Activated CD8-positive, alpha-beta memory T cell treated with anti-CD3 and anti-CD28 coated beads for 24 hours (primary cell): ENCODE measurements around the gene ADH5.
"Not testable (repeated sequence)": the region's sequence is repeated elsewhere in the genome, so short reads cannot be mapped to it uniquely, and the experiment has no call there.

Experiments used
- DNase-seq: peaks from one replicate; pipeline ENCODE4 v3.0.0-alpha.2; 2020

ADH5 gene

GRCh38 chr4:99028187-99028586 lies 60.4 kb downstream of the ADH5 start:
- DNase-seq: no peak

DNA sequence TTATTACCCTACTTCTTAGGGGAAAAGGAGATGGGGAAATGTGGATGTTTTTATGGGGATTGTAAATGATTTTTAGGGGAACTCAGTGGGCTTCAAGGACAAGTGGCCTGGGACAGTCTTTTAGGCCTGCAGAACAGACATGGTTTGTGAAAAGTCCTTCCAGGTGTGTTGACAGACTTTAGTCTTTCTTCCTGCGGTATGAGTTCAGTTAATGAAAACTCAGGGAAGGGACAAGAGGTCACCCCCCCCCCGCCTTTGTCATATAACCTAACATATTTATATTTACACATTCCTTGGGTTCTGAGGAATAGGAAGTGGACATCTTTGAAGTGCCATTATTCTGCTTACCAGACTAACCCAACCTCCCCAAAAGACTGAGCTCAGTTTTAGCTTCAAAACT lies 61.3 kb downstream of the ADH5 start:
- DNase-seq: no peak

- DNase-seq: no peak
These were observed 63.1 kb downstream of the ADH5 start for GRCh38 chr4:99025506-99025905.

DNA sequence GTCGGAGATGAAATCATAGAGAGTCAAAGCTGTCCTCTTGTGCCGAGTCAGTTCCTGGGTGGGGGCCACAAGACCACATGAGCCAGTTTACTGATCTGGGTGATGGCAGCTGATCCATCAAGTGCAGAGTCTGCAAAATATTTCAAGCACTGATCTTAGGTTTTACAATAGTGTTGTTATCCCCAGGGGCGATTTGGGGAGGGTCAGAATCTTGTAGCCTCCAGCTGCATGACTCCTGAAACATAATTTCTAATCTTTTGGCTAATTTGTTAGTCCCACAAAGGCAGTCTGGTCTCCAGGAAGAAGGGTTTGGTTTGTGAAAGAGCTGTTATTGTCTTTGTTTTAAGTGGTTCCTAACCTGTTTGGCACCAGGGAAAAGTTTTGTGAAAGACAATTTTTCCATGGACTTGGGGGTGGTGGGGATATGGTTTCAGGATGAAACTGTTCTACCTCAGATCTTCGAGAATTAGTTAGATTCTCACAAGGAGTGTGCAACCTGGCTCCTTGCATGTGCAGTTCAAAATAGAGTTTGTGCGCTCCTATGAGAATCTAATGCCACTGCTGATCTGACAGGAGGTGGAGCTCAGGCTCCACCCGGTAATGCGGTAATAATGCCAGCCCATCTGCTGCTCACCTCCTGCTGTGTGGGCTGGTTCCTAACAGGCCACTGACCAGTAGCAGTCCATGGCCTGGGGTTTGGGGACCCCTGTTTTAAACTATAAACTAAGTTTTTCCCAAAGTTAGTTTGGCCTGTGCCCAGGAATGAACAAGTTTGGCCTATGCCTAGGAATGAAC lies 63.9 kb downstream of the ADH5 start:
- DNase-seq: no peak

DNA sequence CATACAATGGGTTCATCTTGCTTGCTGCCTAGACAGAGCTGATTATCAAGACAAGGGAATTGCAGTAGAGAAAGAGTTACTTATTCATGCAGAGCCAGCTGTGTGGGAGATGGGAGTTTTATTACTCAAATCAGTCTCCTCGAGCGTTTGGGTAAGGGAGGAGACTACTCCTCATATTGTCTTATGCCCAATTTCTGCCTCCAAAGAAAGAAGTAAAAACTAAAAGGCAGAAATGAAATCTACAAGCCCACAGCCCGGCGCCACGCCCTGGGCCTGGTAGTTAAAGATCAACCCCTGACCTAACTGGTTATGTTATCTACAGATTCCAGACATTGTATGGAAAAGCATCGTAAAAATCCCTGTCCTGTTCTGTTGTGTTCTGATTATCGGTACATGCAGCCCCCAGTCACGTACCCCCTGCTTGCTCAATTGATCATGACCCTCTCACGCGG lies 64.8 kb downstream of the ADH5 start:
- not testable (repeated sequence) for DNase-seq

DNA sequence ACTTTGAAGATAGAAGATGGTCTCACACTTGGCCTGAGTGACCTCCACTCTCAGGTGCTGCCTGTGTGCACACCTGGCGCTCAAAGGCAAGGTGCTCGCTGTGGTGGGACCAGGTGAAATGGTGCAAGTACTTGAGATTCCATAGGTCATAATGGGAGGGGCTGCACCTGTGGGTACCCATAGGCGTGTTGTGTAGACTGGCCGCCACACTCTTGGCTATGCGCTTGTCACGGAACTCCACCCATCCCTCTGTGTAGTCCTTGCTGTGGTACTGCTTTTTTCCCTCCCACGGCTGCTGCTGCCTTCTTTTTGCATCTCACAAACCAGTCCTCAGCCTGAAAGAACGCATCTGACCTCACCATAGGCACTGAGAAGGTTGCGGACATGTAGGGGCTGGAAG lies 66.0 kb downstream of the ADH5 start:
- no peak for DNase-seq

DNA sequence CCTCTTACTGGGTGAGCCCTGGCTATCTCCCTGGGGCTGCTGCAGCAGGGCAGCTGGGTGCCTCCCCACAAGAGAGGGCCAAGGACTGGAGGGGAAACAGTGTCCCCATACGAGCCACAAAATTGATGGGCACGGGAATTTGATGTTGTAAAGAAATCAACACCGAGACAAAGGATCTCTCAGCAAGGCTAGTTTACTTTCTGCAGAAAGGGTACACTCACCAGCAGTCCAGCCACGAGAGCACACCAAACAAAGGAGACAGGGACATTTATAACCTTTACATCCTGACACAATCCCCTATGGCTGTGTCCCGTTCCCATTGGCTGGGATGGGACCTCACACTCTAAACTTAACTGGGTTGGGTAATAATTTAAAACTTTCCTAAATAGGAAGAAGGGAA lies 67.2 kb downstream of the ADH5 start:
- no peak for DNase-seq
